NCI-H2107 treated with DMSO at 0.1 percent for 48 hours (cell line): ENCODE data around the gene GTF2H2C.
A peak's percentile ranks its signal among the peaks of the same experiment; 100 is the strongest.
"Not testable (repeated sequence)": the region's sequence is repeated elsewhere in the genome, so short reads cannot be mapped to it uniquely, and the experiment has no call there.

ENCODE experiments used
- DNase-seq: peaks from one replicate; lab custom pipeline; 2025; ENCODE audit not compliant: unreplicated experiment; lab: John Stamatoyannopoulos, UW

Gene GTF2H2C

GRCh38 chr5:69559908-69560330, at the start of gene GTF2H2C:
GTF2H2C (plus strand) TSS chr5:69560191; CDS start chr5:69565133, 4,942 bp downstream.
- not testable (repeated sequence) for DNase-seq

- DNase-seq = no peak
Observed at GRCh38 chr5:69510694-69511093, 49.3 kb upstream of the GTF2H2C start.

DNA sequence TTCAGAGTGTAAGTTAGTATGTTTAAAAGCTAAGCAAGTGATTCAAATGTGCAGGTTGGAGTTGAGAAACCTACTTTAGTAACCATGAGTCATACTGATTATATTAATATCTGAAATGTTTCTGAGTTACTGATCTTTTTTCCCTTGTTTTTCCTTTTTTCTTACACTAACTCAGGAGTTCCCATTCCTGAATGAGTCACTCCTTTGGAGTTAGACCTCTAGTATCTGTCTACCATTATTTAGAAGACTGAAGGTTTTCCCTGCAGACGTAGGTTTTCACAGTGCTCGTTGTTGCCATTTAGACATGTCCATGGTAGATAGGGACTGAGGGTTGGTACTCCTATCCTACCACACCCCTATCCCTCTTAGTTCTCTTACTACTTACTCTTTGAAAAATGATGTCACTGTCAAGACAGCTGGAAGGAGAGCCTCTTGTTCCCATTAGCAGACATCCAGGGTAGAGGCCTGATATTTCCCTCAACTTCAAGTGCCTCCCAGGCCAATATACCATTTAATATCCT, 47.2 kb upstream of the GTF2H2C start:
- DNase-seq = no peak

- DNase-seq = not testable (repeated sequence)
Observed at GRCh38 chr5:69515570-69515969, 44.4 kb upstream of the GTF2H2C start.

DNA sequence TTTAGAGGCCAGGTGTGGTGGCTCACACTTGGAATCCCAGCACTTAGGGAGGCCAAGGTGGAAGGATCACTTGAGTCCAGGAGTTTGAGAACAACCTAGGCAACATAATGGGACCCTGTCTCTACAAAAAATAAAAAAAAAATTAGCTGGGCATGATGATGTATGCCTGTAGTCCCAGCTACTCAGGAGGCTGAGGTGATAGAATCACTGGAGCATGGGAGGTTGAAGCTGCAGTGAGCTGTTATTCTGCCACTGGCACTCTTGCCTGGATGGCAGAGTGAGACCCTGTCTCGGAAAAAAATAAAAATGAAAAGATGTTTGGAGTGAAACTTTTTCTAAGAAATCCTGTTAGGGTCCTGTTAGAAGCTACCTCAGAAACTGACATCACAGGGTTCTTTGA, 43.2 kb upstream of the GTF2H2C start:
- no peak for DNase-seq

DNA sequence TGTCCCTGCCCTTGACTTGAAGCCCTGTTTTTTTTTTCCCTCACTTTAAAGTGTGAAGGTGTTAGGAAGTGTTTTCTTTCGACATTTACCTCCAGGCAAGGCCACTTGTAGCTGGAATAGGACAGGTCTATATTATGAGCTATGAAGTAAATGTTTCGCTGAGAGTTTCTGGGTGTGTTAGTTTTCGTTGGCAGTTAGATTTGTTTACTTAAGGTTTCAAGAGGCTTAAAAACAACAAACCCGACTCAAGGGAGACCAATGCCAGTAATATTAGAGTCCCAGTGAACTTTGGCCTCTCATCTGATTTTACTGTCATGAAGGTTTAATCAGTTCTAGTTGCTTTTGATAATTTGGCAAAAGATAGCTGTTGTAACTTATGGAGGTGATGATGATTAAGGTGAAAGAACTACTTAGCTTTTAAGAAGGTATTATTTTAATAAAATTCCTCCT, 42.2 kb upstream of the GTF2H2C start:
- peak; percentile 59 for DNase-seq

- no peak for DNase-seq
Observed at GRCh38 chr5:69519285-69519684, 40.7 kb upstream of the GTF2H2C start.

GRCh38 chr5:69522035-69522434, 38.0 kb upstream of the GTF2H2C start:
- DNase-seq = no peak

- no peak for DNase-seq
Observed at GRCh38 chr5:69525490-69525889, 34.5 kb upstream of the GTF2H2C start.

GRCh38 chr5:69526660-69527059, 33.3 kb upstream of the GTF2H2C start:
- DNase-seq = no peak

DNA sequence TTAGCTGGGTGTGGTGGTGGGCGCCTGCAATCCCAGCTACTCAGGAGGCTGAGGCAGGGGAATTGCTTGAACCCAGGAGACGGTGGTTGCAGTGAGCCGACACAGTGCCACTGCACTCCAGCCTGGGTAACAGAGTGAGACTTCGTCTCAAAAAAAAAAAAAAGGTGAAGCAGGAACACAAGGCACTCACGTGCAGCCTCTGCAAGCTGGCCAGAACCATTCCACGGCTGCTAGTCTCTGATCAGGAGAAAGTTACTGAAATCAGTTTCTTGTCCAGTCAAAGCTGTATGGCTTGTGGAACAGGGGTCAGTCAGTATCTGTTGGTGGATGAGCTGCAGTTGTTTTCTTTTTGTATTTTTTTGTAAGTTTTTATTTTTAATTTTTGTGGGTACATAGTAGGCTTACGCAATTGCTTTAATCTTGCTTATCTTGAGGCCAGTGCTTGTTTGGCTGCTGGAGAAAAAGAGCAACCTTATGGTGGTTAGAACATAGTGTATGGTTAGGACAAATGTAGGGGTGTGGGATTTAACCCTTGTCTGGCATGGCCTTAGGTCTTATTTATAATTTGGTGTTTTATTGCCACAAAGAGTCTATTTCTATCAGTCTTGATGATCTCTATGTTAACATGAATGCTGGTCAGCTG, 32.7 kb upstream of the GTF2H2C start:
- DNase-seq = no peak

- DNase-seq = no peak
Observed at GRCh38 chr5:69528035-69528434, 32.0 kb upstream of the GTF2H2C start.

DNA sequence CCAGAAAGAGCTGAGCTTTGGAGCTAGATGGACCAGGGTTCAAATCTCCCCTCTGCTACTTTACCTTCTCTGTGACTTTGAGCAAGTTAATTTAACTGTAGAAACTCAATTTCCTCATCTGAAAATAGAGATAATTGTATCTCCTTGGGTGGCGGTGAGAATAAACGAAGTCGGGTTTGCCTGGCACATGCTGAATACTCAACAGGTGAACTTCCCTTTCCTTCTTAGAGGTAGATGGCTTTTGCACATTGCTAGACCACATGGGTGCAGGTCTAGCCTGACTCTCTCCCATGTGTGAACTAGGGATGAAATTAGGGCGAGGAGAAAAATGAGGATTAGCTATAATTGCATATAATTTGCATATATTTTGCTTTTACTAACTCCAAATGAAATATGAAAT, 31.4 kb upstream of the GTF2H2C start:
- no peak for DNase-seq

- DNase-seq = no peak
Observed at GRCh38 chr5:69530561-69531405, 29.2 kb upstream of the GTF2H2C start.

GRCh38 chr5:69531406-69531801, 28.6 kb upstream of the GTF2H2C start:
- no peak for DNase-seq

DNA sequence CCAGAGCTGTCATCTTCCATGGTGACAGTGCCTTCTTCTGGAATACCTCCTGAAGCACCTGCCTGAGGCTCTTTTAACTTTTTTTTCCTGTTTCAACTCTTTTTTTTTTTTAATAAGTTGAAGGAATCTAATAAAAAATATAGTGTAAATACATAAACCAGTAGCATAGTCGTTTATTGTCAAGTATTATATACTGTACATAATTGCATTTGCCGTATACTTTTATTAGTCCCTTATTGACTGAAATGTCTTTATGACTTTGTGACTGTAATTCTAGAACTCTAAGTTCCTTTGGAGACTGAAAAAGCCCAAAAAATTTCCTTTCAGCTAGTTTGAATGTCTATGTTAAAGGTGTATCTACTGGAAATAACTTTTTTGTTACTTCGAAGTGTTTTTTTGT, 22.1 kb upstream of the GTF2H2C start:
- not testable (repeated sequence) for DNase-seq

DNA sequence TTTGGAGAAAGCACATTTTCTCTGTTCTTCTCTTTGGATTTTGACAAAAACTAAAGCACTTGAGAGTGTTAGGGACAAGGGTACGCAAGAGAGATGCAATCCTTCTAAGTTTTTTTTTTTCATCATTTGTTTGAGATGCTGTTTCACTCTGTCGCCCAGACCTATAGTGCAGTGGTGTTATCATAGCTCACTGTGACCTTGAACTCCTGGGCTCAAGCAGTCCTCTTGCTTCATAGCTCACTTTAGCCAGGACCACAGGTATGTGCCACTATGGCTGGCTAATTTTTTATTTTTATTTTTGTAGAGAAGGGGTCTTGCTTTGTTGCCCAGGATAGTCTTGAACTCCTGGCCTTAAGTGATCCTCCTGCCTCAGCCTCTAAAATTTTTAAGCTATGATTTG, 21.3 kb upstream of the GTF2H2C start:
- DNase-seq = not testable (repeated sequence)

DNA sequence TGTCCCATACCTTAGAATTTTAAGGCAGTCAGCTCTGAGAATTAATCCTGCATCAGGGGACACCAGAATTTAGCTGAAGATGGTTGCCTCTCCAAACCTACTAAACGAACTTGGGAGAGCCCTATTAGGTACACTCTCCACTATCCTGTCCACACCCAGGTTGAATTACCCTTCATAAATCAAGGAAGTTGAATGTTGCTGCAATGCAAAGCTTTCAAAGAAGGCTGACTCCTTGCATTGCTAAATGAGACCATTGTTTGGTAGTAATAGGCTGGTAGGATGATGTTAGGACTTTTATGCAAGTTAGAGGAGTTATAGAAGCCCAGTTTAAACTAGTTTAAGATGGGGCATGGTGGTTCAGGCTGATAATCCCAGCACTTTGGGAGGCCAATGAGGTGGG, 18.6 kb upstream of the GTF2H2C start:
- DNase-seq = not testable (repeated sequence)

DNA sequence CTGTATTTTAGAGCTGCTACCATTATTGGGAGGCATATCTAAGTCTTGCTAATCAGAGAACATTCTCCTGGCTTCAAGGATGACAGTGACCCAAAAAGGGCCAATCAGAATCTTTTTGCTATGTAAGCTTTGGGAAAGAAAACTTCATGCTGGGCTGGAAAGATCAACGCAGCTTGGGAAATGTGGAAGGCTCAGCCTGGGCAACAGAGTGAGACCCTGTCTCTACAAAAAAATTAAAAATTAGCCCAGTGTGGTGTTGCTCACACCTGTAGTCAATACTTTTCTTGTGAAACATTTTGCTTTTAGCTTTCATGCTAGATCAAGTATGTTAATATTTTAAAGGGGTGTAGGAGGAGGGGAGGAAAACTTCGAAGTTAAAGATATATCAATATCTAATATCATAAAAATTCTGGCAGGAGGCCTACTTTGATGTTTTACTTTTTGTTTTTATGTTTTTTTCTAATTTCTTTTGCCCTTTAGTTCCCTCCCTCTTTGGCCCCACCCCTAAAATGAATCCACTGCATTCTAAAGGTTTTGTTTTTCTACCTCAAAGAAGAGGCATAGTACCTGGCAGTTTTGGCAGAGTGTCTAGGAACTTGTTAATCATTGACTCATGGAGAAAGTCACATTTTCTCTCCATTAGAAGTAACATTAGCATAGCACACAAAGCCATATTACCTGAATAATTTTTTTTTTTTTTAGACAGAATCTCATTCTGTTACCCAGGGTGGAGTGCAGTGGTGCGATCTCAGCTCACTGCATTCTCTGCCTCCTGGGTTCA, 17.0 kb upstream of the GTF2H2C start:
- DNase-seq = not testable (repeated sequence)

- not testable (repeated sequence) for DNase-seq
Observed at GRCh38 chr5:69544602-69545001, 15.4 kb upstream of the GTF2H2C start.
